Measurements from ENCODE around the gene TUBA1C. TPM values are rescaled to one million over a fixed set of nuclear protein-coding genes. Genes with fewer than 3 reads are reported as not detected.
A peak's percentile ranks its signal among the peaks of the same experiment; 100 is the strongest.

TUBA1C gene
- total and polyA plus RNA-seq, 11 donors: 35.2 to 554 (median 68.8) TPM

- intact Hi-C loops (cut with DNase I): no loop called here
- Histone ChIP-seq H3K9me3 (no peaks in the 10 kb centered on the region), H3K4me1 (peaks cover 0 to 16% (median 9%) of the 10 kb centered on the region in 12 donors), H3K36me3 (no peaks in the 10 kb centered on the region), H3K4me3 (peak overlapping the region; percentile 34 to 77 (median 68)), H3K27me3 (no peaks in the 10 kb centered on the region), H3K27ac (peak overlapping the region in 10 of 12 donors; percentile 43 to 81 (median 71))
- TF ChIP-seq, protein P1, sequence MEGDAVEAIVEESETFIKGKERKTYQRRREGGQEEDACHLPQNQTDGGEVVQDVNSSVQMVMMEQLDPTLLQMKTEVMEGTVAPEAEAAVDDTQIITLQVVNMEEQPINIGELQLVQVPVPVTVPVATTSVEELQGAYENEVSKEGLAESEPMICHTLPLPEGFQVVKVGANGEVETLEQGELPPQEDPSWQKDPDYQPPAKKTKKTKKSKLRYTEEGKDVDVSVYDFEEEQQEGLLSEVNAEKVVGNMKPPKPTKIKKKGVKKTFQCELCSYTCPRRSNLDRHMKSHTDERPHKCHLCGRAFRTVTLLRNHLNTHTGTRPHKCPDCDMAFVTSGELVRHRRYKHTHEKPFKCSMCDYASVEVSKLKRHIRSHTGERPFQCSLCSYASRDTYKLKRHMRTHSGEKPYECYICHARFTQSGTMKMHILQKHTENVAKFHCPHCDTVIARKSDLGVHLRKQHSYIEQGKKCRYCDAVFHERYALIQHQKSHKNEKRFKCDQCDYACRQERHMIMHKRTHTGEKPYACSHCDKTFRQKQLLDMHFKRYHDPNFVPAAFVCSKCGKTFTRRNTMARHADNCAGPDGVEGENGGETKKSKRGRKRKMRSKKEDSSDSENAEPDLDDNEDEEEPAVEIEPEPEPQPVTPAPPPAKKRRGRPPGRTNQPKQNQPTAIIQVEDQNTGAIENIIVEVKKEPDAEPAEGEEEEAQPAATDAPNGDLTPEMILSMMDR (IDR thresholded peaks at IDR 0.05): no peak
- TF ChIP-seq POLR2A (IDR thresholded peaks at IDR 0.05): no peak
- no peak for DNase-seq
- ATAC-seq: no peak
- 34 to 49% (median 47%) methylated on average over 12 of the region's 12 CpGs for WGBS, 4 donors
Measured at GRCh38 chr12:49322367-49322707, 57.5 kb downstream of the TUBA1C start.

- Histone ChIP-seq H3K9me3 (no peaks in the 10 kb centered on the region), H3K4me3 (peak within 1 kb of the TSS; percentile 34 to 77 (median 68)), H3K27ac (peak within 1 kb of the TSS in 11 of 12 donors; percentile 43 to 81 (median 69)), H3K36me3 (no peaks in the 10 kb centered on the region), H3K4me1 (peaks cover 0 to 16% (median 9%) of the 10 kb centered on the region in 12 donors), H3K27me3 (no peaks in the 10 kb centered on the region)
- intact Hi-C loops (cut with DNase I): no loop called here
- 0 to 1% (median 1%) methylated on average over 48 to 65 of the region's 65 CpGs for WGBS, 4 donors
- DNase-seq: peak; percentile 97 to 99 (median 98)
- peak; percentile 65 to 81 for TF ChIP-seq POLR2A (IDR thresholded peaks at IDR 0.05)
- TF ChIP-seq, protein P1 (IDR thresholded peaks at IDR 0.05): no peak
- peak; percentile 100 for ATAC-seq
Measured at GRCh38 chr12:49322708-49323523, 58.0 kb downstream of the TUBA1C start, which contains the start of gene TROAP. TSS of gene TROAP (plus strand) at chr12:49323255. CDS start at chr12:49323609, 354 bp downstream.

DNA sequence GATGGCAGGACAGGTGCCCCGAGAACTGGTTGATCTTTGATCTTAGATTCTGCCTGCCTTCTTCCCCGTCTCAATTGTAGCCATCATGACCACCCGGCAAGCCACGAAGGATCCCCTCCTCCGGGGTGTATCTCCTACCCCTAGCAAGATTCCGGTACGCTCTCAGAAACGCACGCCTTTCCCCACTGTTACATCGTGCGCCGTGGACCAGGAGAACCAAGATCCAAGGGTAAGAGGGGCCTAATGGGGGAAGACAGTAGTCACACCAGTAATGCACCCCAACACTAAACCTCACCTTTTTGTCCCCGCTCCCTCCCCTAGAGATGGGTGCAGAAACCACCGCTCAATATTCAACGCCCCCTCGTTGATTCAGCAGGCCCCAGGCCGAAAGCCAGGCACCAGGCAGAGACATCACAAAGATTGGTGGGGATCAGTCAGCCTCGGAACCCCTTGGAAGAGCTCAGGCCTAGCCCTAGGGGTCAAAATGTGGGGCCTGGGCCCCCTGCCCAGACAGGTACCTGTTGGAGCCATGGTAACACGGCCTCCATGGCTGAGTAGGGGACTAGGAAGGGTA lies 58.7 kb downstream of the TUBA1C start:
- 9 to 12% (median 11%) methylated on average over 15 to 19 of the region's 19 CpGs for WGBS, 4 donors
- DNase-seq: no peak
- intact Hi-C loops (cut with DNase I): no loop called here

More for the DNA sequence above, 58.7 kb downstream of the TUBA1C start:
- TF ChIP-seq, protein P1 (IDR thresholded peaks at IDR 0.05): no peak
- TF ChIP-seq POLR2A (IDR thresholded peaks at IDR 0.05): no peak
- H3K4me1 ChIP-seq: peaks cover 0 to 16% (median 9%) of the 10 kb centered on the region in 12 donors
- no peak for ATAC-seq
- no peaks in the 10 kb centered on the region for H3K36me3 ChIP-seq
- H3K4me3 ChIP-seq: peak overlapping the region in 11 of 12 donors; percentile 28 to 77 (median 68)
- H3K27me3 ChIP-seq: no peaks in the 10 kb centered on the region
- no peaks in the 10 kb centered on the region for H3K9me3 ChIP-seq
- no peak overlapping the region for H3K27ac ChIP-seq

Other genes starting within 250 kb of the TUBA1C start
- gene PRKAG1, start 246.3 kb upstream of the TUBA1C start, total RNA-seq: 100 to 1,000 TPM in 2 of 9 donors, 10 to 100 TPM in 7; 72.0 to 107 (median 98.6) TPM
- 10 to 100 TPM; 91.5 to 93.5 TPM for gene PRKAG1, start 246.3 kb upstream of the TUBA1C start, polyA plus RNA-seq
- gene KMT2D, start 204.3 kb upstream of the TUBA1C start, total RNA-seq: 10 to 100 TPM; 32.5 to 82.7 (median 55.6) TPM
- 10 to 100 TPM; 38.1 to 47.4 TPM for gene KMT2D, start 204.3 kb upstream of the TUBA1C start, polyA plus RNA-seq
- 1 to 10 TPM in 2 of 9 donors, under 1 TPM in 2, not detected in 5; 0.19 to 2.0 (median 0.72) TPM for gene RHEBL1, start 195.1 kb upstream of the TUBA1C start, total RNA-seq
- under 1 TPM; 0.37 to 0.50 TPM for gene RHEBL1, start 195.1 kb upstream of the TUBA1C start, polyA plus RNA-seq
- 1 to 10 TPM in 1 of 9 donors, under 1 TPM in 8; 0.34 to 1.5 (median 0.76) TPM for gene DHH, start 170.3 kb upstream of the TUBA1C start, total RNA-seq
- gene DHH, start 170.3 kb upstream of the TUBA1C start, polyA plus RNA-seq: 1 to 10 TPM in 1 of 2 donors, under 1 TPM in 1; 0.38 to 1.0 TPM
- gene LMBR1L, start 154.2 kb upstream of the TUBA1C start, total RNA-seq: 10 to 100 TPM; 10.4 to 43.5 (median 27.9) TPM
- gene LMBR1L, start 154.2 kb upstream of the TUBA1C start, polyA plus RNA-seq: 10 to 100 TPM; 17.2 to 23.7 TPM
- 100 to 1,000 TPM; 242 to 966 (median 464) TPM for gene TUBA1B, start 133.7 kb upstream of the TUBA1C start, total RNA-seq
- gene TUBA1B, start 133.7 kb upstream of the TUBA1C start, polyA plus RNA-seq: 1,000 to 10,000 TPM in 1 of 2 donors, 100 to 1,000 TPM in 1; 189 to 1,651 TPM
- 100 to 1,000 TPM; 122 to 280 (median 184) TPM for gene TUBA1A, start 76.0 kb upstream of the TUBA1C start, total RNA-seq
- gene TUBA1A, start 76.0 kb upstream of the TUBA1C start, polyA plus RNA-seq: 100 to 1,000 TPM in 1 of 2 donors, 10 to 100 TPM in 1; 71.5 to 238 TPM
- under 1 TPM in 4 of 9 donors, not detected in 5; 0.36 to 0.70 (median 0.54) TPM for gene PRPH, start 30.1 kb downstream of the TUBA1C start, total RNA-seq
- under 1 TPM; 0.11 to 0.27 TPM for gene PRPH, start 30.1 kb downstream of the TUBA1C start, polyA plus RNA-seq
- gene TROAP, start 58.2 kb downstream of the TUBA1C start, total RNA-seq: 1 to 10 TPM in 2 of 9 donors, under 1 TPM in 4, not detected in 3; 0.33 to 6.4 (median 0.85) TPM
- gene TROAP, start 58.2 kb downstream of the TUBA1C start, polyA plus RNA-seq: under 1 TPM in 1 of 2 donors, not detected in 1; 0.11 TPM
- gene C1QL4, start 72.1 kb downstream of the TUBA1C start, total RNA-seq: not detected
- not detected for gene C1QL4, start 72.1 kb downstream of the TUBA1C start, polyA plus RNA-seq
- 1 to 10 TPM in 1 of 9 donors, under 1 TPM in 5, not detected in 3; 0.08 to 4.4 (median 0.53) TPM for gene DNAJC22, start 81.8 kb downstream of the TUBA1C start, total RNA-seq
- gene DNAJC22, start 81.8 kb downstream of the TUBA1C start, polyA plus RNA-seq: under 1 TPM in 1 of 2 donors, not detected in 1; 0.11 TPM
- gene SPATS2, start 102.4 kb downstream of the TUBA1C start, total RNA-seq: 1 to 10 TPM; 3.0 to 9.1 (median 4.8) TPM
- 1 to 10 TPM; 6.7 TPM for gene SPATS2, start 102.4 kb downstream of the TUBA1C start, polyA plus RNA-seq